NCI-H1436 (cell line): ENCODE measurements around the gene MRPS12.

ENCODE experiments used
- DNase-seq: peaks from one replicate; lab custom pipeline; 2025; lab: John Stamatoyannopoulos, UW

The MRPS12 gene

DNA sequence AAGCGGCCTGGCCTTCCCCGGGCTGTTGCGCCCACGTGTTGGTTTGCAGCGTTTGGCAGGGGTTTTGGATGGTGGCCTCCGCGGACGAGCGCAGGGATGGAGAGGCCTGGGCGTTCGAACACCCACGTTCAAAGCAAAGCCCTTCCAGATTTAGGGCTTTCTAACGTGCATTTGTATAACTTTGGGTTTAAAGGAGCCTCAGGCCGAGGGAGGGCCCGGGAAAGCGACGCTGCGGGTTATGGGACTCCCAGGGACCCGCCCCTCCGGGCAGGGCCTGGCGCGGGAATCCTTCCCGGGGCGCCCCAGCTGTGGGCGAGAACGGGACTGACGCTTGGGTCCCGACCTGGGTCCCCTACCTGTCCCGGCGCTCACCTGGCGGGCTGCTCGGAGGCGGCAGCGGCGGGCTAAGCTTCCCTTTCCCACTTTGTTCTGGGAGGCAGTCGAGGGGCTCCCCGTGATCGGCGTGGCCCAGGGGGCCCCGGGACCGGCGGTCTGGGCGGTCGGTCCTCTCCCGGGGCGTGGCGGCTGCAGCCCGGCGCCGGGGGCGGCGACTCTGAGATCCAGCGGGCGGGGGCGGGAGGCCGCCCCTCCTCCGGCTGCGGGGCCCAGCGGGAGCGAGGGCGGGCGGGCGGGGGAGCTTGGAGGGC lies 44.6 kb downstream of the MRPS12 start, which contains the start of gene FBXO17:
Gene FBXO17, minus strand, starts transcription at position 529 of the 647 bp plus-strand sequence. CDS start 25,423 bp downstream, outside the sequence.
- no peak for DNase-seq

DNA sequence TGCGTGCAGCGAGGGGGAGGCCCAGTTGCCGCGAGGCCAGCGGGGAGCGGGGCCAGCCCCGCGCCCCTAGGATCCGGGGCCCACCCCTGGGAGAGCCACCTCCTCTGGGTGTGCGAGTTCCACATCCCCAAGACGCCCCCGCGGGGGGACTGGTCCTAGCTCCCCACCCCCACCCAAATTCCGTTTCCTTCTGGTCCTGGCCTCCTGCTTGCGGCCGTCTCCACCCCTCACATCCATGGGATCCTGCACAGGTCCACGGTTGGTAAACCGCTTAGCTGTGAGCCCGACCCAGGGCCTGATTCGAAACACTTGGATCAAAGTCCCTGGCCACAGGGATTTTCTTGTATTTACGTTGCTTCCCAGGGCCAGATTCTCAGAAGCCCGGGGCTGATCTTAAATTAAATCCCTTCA lies 45.1 kb downstream of the MRPS12 start:
- DNase-seq: no peak

DNA sequence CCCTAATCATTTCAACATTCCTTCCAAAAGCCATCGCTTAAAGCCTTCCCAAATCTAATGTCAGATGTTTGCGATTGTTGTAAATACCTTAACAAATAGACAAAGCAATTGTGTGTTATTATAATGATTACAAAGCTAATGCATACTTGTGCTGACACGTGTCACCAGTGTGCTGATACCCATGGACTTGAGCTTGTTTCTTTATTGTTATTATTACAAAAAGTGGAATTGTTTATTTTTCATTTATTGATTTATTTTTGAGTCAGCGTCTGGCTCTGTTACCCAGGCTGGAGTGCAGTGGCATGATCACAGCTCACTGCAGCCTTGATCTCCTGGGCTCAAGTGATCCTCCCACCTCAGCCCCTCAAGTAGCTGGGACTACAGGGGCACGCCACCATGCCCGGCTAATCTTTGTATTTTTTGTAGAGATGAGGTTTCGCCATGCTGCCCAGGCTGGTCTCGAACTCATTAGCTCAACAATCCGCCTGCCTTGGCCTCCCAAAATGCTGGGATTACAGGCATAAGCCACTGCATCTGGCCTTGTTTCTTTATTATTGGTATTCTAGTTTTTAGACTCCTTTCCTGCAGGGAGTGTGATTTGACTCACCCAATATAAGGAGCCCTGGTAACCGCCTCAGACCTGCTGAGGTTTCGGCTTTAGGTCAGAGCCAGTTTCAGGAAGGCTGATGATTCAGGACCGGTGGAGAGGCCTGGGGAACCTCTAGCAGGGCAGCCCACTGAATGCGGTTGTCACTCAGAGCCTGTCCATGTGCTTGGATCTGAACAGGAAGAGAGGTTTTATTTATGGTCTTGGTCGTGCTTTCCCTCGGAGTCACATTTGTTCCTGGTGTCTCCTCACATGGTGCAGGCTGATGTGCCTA lies 46.9 kb downstream of the MRPS12 start:
- no peak for DNase-seq

DNA sequence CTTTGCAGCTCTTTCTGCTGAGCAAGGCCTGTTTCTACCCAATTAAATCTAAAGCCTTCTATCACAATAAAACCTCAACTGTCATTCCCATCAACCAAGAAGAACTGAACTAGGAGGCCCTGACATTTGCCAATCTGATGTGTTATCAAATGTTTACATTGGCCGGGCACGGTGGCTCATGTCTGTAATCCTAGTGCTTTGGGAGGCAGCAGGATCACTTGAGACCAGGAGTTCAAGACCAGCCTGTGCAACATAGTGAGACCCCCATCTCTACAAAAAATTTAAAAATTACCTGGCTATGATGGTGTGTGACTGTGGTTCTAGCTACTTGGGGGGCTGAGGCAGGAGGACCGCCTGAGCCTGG lies 47.6 kb downstream of the MRPS12 start:
- no peak for DNase-seq

DNA sequence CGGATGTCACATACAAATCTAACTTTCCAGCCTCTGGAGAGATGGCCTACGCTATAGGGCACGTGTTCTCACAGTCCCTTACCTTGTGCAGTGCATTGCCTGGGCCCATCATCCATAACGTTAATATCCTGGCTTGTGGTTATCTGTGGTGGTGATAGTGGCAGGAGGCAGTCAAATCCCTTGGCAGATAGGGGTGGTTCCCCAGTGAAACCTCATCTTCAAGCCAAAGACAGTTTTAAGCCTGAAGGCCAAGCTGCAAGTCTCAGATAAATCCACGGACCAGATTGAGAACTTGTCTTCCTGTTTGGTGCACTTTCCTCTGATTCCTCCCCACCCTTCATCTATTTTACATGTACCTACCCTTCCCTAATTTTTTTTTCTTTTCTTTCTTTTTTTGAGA lies 49.1 kb downstream of the MRPS12 start:
- DNase-seq: no peak

DNA sequence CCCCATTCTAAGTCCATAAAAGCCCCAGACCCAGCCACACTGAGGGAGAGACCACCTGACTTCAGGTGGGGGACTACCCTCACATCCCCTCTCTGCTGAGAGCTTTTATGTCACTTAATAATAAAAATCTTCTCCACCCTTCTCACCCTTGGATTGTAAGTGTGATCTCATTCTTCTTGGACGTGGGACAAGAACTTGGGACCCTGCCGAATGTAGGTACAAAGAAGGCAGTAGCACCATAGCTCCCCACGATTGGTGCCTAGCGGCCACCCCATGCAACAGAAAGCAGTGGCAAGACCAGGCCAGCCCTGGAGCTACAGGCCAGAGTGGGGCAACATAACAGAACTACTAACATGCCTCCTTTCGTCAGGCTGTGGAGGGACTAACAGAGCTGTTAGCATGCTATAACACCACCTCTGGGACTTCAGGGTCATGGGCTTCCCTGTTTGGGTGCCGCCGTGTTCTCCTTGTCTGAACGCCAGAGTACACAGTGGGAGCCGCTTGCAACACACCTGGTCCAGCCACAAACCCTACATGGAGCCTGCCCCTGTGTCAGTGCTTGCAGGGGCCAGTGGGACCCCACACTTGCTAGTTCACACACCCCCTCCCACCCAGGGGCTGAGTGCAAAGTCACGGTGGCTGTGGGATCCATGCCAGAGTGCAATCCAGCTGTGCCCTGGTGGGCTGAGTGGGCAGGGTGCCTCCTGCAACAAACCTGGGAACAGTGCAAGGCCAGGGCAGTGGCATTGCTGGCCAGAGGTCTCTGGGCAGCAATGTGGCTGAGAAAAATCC lies 50.0 kb downstream of the MRPS12 start:
- no peak for DNase-seq
